Activated naive CD4-positive, alpha-beta T cell treated with anti-CD3 and anti-CD28 coated beads for 36 hours (primary cell): ENCODE results near the gene ZBTB46. TPM values are rescaled to one million over a fixed set of nuclear protein-coding genes. Genes with fewer than 3 reads are reported as not detected.
"Not testable (repeated sequence)": the region's sequence is repeated elsewhere in the genome, so short reads cannot be mapped to it uniquely, and the experiment has no call there.

ENCODE experiments used
- CTCF ChIA-PET: fragments of 350-600 bp; sonication (Branson Sonifier 250); formaldehyde crosslinking; loops from one replicate; lab custom pipeline; 2021; ENCODE audit warnings: antibody characterized with exemption; lab: Charles Lee
- DNase-seq: peaks from one replicate; pipeline ENCODE4 v3.0.0-alpha.2; 2020
- H3K27ac Mint-ChIP-seq: one replicate; pipeline ENCODE4 v1.8.0; 2021; ENCODE audit warnings: mild to moderate bottlenecking, mixed read lengths
- H3K27me3 Mint-ChIP-seq: one replicate; pipeline ENCODE4 v1.8.0; 2021; ENCODE audit warnings: low read depth, mixed read lengths
- H3K36me3 Mint-ChIP-seq: one replicate; pipeline ENCODE4 v1.8.0; 2021; ENCODE audit warnings: low read depth, mixed read lengths
- H3K4me1 Mint-ChIP-seq: one replicate; pipeline ENCODE4 v1.8.0; 2021; ENCODE audit warnings: low read depth, mixed read lengths
- H3K4me3 Mint-ChIP-seq: one replicate; pipeline ENCODE4 v1.8.0; 2021; ENCODE audit warnings: mild to moderate bottlenecking, moderate library complexity, mixed read lengths
- H3K9me3 Mint-ChIP-seq: one replicate; pipeline ENCODE4 v1.8.0; 2021; ENCODE audit warnings: mixed read lengths
- intact Hi-C: fragments of 100-400 bp; cut with micrococcal nuclease; formaldehyde crosslinking; loops from one replicate; pipeline ENCODE4 v1.15.1; 2023
- total RNA-seq, 2 experiments: library from RNA; stranded (reverse); gene quantifications; one replicate each; pipeline ENCODE4 v1.2.3, GENCODE V29; 2021

ZBTB46 gene
- total RNA-seq, 2 experiments from 2014 or later, result 0.17 to 0.20 TPM

DNA sequence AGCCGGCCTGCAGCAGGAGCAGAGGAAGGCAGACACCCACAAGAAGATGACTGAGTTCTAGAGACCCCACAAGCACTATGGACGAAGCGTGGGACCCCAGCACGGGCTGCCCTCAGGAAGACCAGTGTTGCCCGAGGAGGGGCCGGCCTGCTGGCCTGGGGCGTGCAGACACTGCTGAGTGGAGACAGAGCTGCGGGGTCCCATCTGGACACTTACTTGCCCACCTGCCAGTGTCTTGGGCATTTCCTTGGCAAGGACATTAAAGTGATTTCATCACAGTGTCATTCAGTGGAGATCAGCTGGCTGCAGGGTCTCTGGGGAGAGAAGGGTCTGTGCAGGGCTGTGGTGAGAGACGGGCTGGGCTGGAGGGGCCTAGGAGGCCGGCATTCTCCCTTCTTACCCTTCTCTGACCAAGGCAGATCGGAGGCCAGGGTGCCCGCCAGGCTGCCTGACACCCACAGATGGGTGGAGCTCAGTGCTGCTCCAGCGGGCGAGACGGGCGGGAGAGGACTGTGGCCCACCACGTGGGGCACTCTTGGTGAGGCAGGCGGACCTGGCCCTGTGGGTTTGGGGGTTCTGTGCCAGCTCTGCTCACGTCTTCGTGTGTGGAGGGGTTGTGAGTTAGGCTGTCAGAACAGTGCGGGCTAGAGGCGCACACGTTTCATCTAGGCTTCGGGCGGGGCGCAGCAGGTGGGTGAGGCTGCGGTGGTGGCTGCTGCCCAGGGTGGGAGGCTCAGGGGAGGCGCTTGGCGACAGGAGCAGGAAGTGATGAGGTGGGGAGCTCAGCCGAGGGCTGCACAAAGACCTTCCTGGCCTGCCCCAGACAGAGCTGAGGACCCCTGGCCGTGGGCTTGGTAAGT is 95.0 kb downstream of the ZBTB46 start, which contains the start of gene LIME1:
Gene LIME1, plus strand, starts transcription at position 806 of the 860 bp plus-strand sequence. CDS start 886 bp downstream, outside the sequence.
- Mint-ChIP-seq H3K4me1 (peaks cover 24% of the 10 kb centered on the region), H3K27me3 (no peaks in the 10 kb centered on the region), H3K9me3 (no peaks in the 10 kb centered on the region), H3K36me3 (peaks cover 10% of the 10 kb centered on the region), H3K27ac (no peak within 1 kb of the TSS), H3K4me3 (no peak within 1 kb of the TSS)
- CTCF ChIA-PET, result interaction anchor here (1.0 to 2.7 kb wide), 4 partner anchors 11 to 94 kb away, joined by 3 to 15 read pairs (median 4); partner anchors contain the start of genes ARFRP1 and ZGPAT
- peak; percentile 50 for DNase-seq
- intact Hi-C loops, result loop anchor here (1.0 to 5.0 kb wide), 5 partner anchors 8 to 341 kb away; partner anchors contain the start of genes ARFRP1, GMEB2, RGS19 and TPD52L2

DNA sequence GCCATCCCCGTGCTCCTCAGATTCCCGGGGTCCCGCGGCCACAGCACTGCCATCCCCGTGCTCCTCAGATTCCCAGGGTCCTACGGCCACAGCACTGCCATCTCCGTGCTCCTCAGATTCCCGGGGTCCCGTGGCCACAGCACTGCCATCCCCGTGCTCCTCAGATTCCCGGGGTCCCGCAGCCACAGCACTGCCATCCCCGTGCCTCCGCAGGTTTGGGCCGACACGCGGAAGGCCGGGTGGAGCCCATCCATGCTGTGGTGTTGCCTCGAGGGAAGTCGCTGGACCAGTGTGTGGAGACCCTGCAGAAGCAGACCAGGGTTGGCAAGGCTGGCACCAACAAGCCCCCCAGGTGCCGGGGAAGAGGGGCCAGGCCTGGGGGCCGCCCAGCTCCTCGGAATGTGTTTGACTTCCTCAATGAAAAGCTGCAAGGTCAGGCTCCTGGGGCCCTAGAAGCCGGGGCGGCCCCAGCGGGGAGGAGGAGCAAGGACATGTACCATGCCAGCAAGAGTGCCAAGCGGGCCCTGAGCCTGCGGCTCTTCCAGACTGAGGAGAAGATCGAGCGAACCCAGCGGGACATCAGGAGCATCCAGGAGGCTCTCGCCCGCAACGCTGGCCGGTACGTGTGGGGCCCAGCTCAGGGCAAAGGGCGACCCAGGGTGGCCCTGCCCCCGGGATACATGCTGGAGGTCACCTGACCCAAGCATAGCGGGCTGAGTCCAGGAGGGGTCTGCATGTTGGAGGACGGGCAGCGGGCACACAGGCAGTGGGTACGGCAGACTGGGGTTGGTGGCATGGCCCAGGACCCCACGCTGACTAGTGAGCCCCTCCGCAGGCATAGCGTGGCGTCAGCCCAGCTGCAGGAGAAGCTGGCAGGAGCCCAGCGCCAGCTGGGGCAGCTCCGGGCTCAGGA is 95.9 kb downstream of the ZBTB46 start:
- Mint-ChIP-seq H3K27ac (no peak overlapping the region), H3K4me3 (no peak overlapping the region), H3K36me3 (peaks cover 12% of the 10 kb centered on the region), H3K27me3 (no peaks in the 10 kb centered on the region), H3K4me1 (peaks cover 24% of the 10 kb centered on the region), H3K9me3 (no peaks in the 10 kb centered on the region)
- CTCF ChIA-PET, result interaction anchor here (1.7 to 2.7 kb wide), 2 partner anchors 27 to 93 kb away, joined by 4 to 15 read pairs; partner anchors contain the start of genes ARFRP1 and ZGPAT
- intact Hi-C loops, result loop anchor here (5.0 kb wide), 2 partner anchors 108 to 342 kb away; partner anchors contain the start of genes GMEB2 and RGS19
- DNase-seq, result no peak

GRCh38 chr20:63734111-63734945 is 96.7 kb downstream of the ZBTB46 start:
- Mint-ChIP-seq H3K4me1 (peaks cover 24% of the 10 kb centered on the region), H3K4me3 (no peak overlapping the region), H3K9me3 (no peaks in the 10 kb centered on the region), H3K27ac (no peak overlapping the region), H3K27me3 (no peaks in the 10 kb centered on the region), H3K36me3 (peaks cover 14% of the 10 kb centered on the region)
- CTCF ChIA-PET, result interaction anchor here (0.6 kb wide), 1 partner anchor 14 kb away, joined by 5 read pairs; no protein-coding TSS in a partner anchor
- intact Hi-C loops, result no loop called here
- no peak for DNase-seq

GRCh38 chr20:63733579-63734081 is 97.4 kb downstream of the ZBTB46 start:
- intact Hi-C loops, result no loop called here
- H3K9me3 Mint-ChIP-seq, result no peaks in the 10 kb centered on the region
- no peak overlapping the region for H3K4me3 Mint-ChIP-seq
- no peak overlapping the region for H3K27ac Mint-ChIP-seq
- H3K27me3 Mint-ChIP-seq, result no peaks in the 10 kb centered on the region
- peaks cover 24% of the 10 kb centered on the region for H3K4me1 Mint-ChIP-seq
- H3K36me3 Mint-ChIP-seq, result peaks cover 16% of the 10 kb centered on the region
- no peak for DNase-seq
- CTCF ChIA-PET, result interaction anchor here (0.6 to 0.9 kb wide), 2 partner anchors 13 to 26 kb away, joined by 3 to 5 read pairs; partner anchors contain the start of gene ARFRP1

DNA sequence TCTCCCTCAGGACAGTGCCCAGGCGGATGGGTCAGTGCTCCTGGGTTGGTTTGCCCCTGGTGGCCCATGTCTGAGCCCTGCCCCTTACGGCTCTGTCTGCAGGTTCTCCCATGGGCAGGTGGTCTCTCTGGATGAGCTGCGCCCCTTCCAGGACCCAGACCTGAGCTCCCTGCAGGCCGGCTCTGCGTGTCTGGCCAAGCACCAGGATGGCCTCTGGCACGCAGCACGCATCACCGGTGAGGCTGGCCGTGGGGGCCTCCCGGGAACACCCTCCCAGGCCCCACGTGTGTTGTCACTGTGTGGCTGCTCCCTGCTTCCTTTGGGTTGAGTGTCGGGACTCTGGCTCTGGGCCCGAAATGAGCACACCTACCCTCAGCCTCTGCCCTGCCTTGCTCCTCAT is 97.9 kb downstream of the ZBTB46 start:
- Mint-ChIP-seq H3K36me3 (peaks cover 20% of the 10 kb centered on the region), H3K27me3 (no peaks in the 10 kb centered on the region), H3K4me3 (no peak overlapping the region), H3K9me3 (no peaks in the 10 kb centered on the region), H3K27ac (no peak overlapping the region), H3K4me1 (peaks cover 21% of the 10 kb centered on the region)
- CTCF ChIA-PET, result interaction anchor here (0.9 kb wide), 1 partner anchor 26 kb away, joined by 3 read pairs; the partner anchor contains the start of gene ARFRP1
- intact Hi-C loops, result no loop called here
- DNase-seq, result no peak

- H3K4me1 Mint-ChIP-seq, result peaks cover 25% of the 10 kb centered on the region
- H3K9me3 Mint-ChIP-seq, result no peaks in the 10 kb centered on the region
- H3K27ac Mint-ChIP-seq, result no peak overlapping the region
- intact Hi-C loops, result no loop called here
- no peaks in the 10 kb centered on the region for H3K27me3 Mint-ChIP-seq
- H3K4me3 Mint-ChIP-seq, result no peak overlapping the region
- peaks cover 20% of the 10 kb centered on the region for H3K36me3 Mint-ChIP-seq
- CTCF ChIA-PET, result interaction anchor here (0.9 kb wide), 1 partner anchor 25 kb away, joined by 3 read pairs; the partner anchor contains the start of gene ARFRP1
- DNase-seq, result no peak
These were observed 98.7 kb downstream of the ZBTB46 start for GRCh38 chr20:63732118-63733095.

DNA sequence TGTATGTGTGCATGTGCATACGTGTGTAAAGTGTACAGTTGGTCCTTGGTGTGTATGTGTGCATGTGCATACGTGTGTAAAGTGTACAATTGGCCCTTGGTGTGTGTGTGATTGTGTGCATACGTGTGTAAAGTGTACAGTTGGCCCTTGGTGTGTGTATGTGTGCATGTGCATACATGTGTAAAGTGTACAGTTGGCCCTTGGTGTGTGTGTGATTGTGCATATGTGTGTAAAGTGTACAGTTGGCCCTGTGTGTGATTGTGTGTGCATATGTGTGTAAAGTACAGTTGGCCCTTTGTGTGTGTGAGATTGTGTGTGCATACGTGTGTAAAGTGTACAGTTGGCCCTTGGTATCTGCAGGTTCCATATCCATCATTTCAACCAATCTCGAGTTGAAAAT is 99.7 kb downstream of the ZBTB46 start:
- DNase-seq, result no peak
- Mint-ChIP-seq H3K27me3 (no peaks in the 10 kb centered on the region), H3K9me3 (peaks cover 3% of the 10 kb centered on the region), H3K27ac (no peak overlapping the region), H3K4me1 (peaks cover 23% of the 10 kb centered on the region), H3K36me3 (peaks cover 27% of the 10 kb centered on the region), H3K4me3 (no peak overlapping the region)
- CTCF ChIA-PET, result no interaction called here
- intact Hi-C loops, result no loop called here

DNA sequence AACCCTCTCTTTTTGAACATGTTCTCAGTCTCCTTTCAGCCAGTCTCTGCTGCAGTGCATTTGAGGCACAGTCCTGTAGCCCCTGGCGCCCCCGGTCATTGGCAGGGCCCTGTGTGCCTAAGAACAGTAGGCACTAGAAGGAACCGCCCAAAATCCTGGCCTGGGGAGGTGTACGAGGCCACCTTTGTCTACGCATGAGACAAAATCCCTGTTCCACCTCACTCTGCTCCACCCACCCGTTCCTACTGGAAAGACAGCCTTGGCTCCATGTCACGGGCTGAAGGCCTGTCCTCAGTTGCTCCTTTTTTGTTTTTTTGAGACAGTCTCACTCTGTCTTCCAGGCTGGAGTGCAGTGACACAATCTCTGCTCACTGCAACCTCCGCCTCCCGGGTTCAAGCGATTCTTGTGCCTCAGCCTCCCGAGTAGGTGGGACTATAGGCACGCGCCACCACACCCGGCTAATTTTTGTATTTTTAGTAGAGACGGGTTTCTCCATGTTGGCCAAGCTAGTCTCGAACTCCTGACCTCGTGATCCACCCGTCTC is 100.8 kb downstream of the ZBTB46 start:
- H3K9me3 Mint-ChIP-seq, intact Hi-C loops, H3K27ac Mint-ChIP-seq, DNase-seq, H3K27me3 Mint-ChIP-seq: not testable (repeated sequence)
- Mint-ChIP-seq H3K4me1 (peaks cover 15% of the 10 kb centered on the region), H3K4me3 (peak overlapping the region; percentile 17), H3K36me3 (peaks cover 30% of the 10 kb centered on the region)
- CTCF ChIA-PET, result interaction anchor here (0.6 to 0.8 kb wide), 2 partner anchors 10 to 320 kb away, joined by 3 read pairs; no protein-coding TSS in a partner anchor

GRCh38 chr20:63722967-63723622 is 108.0 kb downstream of the ZBTB46 start:
- H3K27ac Mint-ChIP-seq, H3K4me3 Mint-ChIP-seq, H3K27me3 Mint-ChIP-seq, DNase-seq, intact Hi-C loops: not testable (repeated sequence)
- peaks cover 47% of the 10 kb centered on the region for H3K36me3 Mint-ChIP-seq
- peaks cover 15% of the 10 kb centered on the region for H3K9me3 Mint-ChIP-seq
- H3K4me1 Mint-ChIP-seq, result peaks cover 21% of the 10 kb centered on the region
- CTCF ChIA-PET, result interaction anchor here (1.6 to 1.7 kb wide), 2 partner anchors 15 to 16 kb away, joined by 5 to 8 read pairs; partner anchors contain the start of genes ARFRP1 and ZGPAT
